Measurements from ENCODE around the gene RCC1. TPM values are rescaled to one million over a fixed set of nuclear protein-coding genes. Genes with fewer than 3 reads are reported as not detected.
"Not testable (repeated sequence)": the region's sequence is repeated elsewhere in the genome, so short reads cannot be mapped to it uniquely, and the experiment has no call there.

The RCC1 gene
- total and polyA plus RNA-seq, 5 donors from 2014 or later, result 8.2 to 16.4 (median 10.8) TPM

- H3K27ac Mint-ChIP-seq, result peak overlapping the region in 1 of 3 donors; percentile 79
- DNase-seq; H3K9me3 Mint-ChIP-seq; H3K4me3 ChIP-seq (ENCODE audit: low read depth, low read length); H3K27ac ChIP-seq (ENCODE audit: insufficient read depth, low read length, poor library complexity, severe bottlenecking); H3K9me3 ChIP-seq (ENCODE audit: control insufficient read depth in 2 of 2, low read length in 2 of 2); H3K27me3 Mint-ChIP-seq; H3K27me3 ChIP-seq (ENCODE audit: control insufficient read depth, insufficient read depth, low read length); ATAC-seq (ENCODE audit: low read depth in 2 of 2): not testable (repeated sequence)
- peaks cover 48% of the 10 kb centered on the region for H3K4me1 ChIP-seq (ENCODE audit: control insufficient read depth, insufficient read depth, low read length, poor library complexity, severe bottlenecking)
- peaks cover 33% of the 10 kb centered on the region for H3K36me3 Mint-ChIP-seq
- H3K4me1 Mint-ChIP-seq, result peaks cover 24 to 70% (median 38%) of the 10 kb centered on the region in 4 donors
- peak overlapping the region in 1 of 4 donors; percentile 49 for H3K4me3 Mint-ChIP-seq
- peaks cover 35% of the 10 kb centered on the region for H3K36me3 ChIP-seq (ENCODE audit: control insufficient read depth, insufficient read depth, low read length)
Observed at GRCh38 chr1:28514445-28514933, 8.6 kb downstream of the RCC1 start.

DNA sequence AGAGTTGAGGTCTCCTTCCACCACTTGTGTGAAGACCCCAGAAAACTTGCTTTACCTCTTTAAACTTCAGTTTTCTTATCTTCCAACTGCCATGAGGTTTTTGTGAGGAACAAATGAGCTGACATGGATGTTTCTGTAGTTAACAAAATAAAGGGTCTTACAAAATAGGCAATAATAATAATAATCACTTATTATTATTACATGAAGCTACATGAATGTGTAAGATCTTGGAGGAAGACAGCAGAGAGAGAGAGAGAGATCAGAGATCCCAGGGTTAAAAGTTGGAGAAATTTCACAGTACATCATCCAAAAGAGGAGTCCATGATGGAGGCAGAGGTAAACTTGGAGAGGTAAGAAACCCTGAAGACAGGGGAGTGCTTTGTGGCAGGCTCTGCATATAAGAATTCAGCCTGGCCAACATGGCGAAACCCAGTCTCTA is 10.7 kb downstream of the RCC1 start:
- H3K27me3 ChIP-seq (ENCODE audit: control insufficient read depth, insufficient read depth, low read length), result no peaks in the 10 kb centered on the region
- Mint-ChIP-seq H3K9me3 (peaks cover 0 to 2% (median 0%) of the 10 kb centered on the region in 7 donors), H3K27ac (peak overlapping the region in 2 of 3 donors; percentile 14 to 89), H3K36me3 (peaks cover 16% of the 10 kb centered on the region), H3K27me3 (no peaks in the 10 kb centered on the region), H3K4me1 (peaks cover 16 to 64% (median 22%) of the 10 kb centered on the region in 4 donors), H3K4me3 (peak overlapping the region; percentile 61 to 98 (median 90))
- H3K9me3 ChIP-seq (ENCODE audit: control insufficient read depth in 2 of 2, low read length in 2 of 2), result no peaks in the 10 kb centered on the region
- peaks cover 28% of the 10 kb centered on the region for H3K4me1 ChIP-seq (ENCODE audit: control insufficient read depth, insufficient read depth, low read length, poor library complexity, severe bottlenecking)
- peak overlapping the region; percentile 33 for H3K27ac ChIP-seq (ENCODE audit: insufficient read depth, low read length, poor library complexity, severe bottlenecking)
- H3K4me3 ChIP-seq (ENCODE audit: low read depth, low read length), result no peak overlapping the region
- ATAC-seq (ENCODE audit: low read depth in 2 of 2) (no peak), DNase-seq (no peak)
- H3K36me3 ChIP-seq (ENCODE audit: control insufficient read depth, insufficient read depth, low read length), result peaks cover 17% of the 10 kb centered on the region

DNA sequence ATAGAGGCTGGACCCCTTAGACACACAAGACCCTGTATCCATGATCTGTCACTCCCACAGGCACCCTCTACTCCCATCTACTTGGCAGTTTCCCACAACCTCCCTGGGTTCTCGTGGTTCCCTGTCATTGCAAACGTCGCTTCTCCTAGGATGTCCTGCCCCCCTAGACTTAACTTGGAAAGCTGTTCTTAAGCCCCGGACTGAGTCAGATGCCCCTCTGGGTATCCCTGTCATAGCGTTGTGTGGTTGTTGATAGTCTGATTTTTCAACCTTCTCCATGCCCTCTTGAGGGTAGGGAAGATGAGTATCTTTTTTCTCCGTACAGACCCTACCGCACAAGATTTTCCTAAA is 11.8 kb downstream of the RCC1 start:
- H3K36me3 Mint-ChIP-seq, result peaks cover 10% of the 10 kb centered on the region
- Histone ChIP-seq H3K4me3 (ENCODE audit: low read depth, low read length) (no peak overlapping the region), H3K27ac (ENCODE audit: insufficient read depth, low read length, poor library complexity, severe bottlenecking) (peak overlapping the region; percentile 63), H3K4me1 (ENCODE audit: control insufficient read depth, insufficient read depth, low read length, poor library complexity, severe bottlenecking) (peaks cover 18% of the 10 kb centered on the region), H3K27me3 (ENCODE audit: control insufficient read depth, insufficient read depth, low read length) (no peaks in the 10 kb centered on the region), H3K36me3 (ENCODE audit: control insufficient read depth, insufficient read depth, low read length) (peaks cover 12% of the 10 kb centered on the region), H3K9me3 (ENCODE audit: control insufficient read depth in 2 of 2, low read length in 2 of 2) (no peaks in the 10 kb centered on the region)
- DNase-seq (no peak), ATAC-seq (ENCODE audit: low read depth in 2 of 2) (no peak)
- H3K4me1 Mint-ChIP-seq, result peaks cover 9 to 62% (median 22%) of the 10 kb centered on the region in 4 donors
- H3K9me3 Mint-ChIP-seq, result peaks cover 0 to 2% (median 0%) of the 10 kb centered on the region in 7 donors
- peak overlapping the region; percentile 88 to 98 (median 92) for H3K4me3 Mint-ChIP-seq
- no peaks in the 10 kb centered on the region for H3K27me3 Mint-ChIP-seq
- H3K27ac Mint-ChIP-seq, result peak overlapping the region in 2 of 3 donors; percentile 89 to 96

DNA sequence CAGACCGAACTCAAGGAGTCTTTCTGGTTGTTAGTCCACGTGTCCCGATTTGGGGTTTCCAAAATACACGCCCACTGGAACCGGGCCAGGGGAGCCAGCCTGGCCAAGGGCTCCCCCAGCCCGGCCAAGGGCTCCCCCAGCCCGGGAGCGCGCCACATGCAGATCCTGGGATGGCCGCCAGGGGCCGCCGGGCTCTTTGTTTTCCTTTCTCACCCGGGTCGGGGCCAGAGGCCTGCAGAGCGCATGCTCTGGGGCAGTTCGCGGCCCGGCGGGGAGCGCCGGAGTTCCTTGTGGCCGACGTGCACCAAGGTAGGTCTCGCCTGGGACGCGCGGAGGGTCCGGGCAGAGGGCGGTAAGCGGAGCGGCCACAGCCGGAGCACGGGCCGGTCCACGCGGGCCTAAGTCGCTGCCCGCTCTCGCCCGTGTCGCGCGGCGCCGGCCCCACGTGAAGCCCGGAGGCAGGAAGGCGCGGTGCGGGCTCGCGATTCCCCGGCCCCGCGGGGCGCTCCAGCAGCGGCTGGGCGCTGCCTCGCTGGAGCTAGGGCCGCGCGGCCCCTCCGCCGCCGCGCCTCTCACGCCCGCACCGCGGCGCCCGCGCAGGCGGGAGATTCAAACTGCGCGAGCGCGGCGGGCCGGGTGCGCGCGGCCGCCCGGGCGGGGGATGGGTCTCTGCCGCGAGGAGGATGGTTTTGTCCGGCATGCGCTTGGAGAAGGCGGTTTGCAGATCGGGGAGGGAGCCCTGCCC is 12.3 kb downstream of the RCC1 start:
- Histone ChIP-seq H3K27me3 (ENCODE audit: control insufficient read depth, insufficient read depth, low read length) (no peaks in the 10 kb centered on the region), H3K36me3 (ENCODE audit: control insufficient read depth, insufficient read depth, low read length) (peaks cover 8% of the 10 kb centered on the region), H3K27ac (ENCODE audit: insufficient read depth, low read length, poor library complexity, severe bottlenecking) (peak overlapping the region; percentile 63), H3K4me1 (ENCODE audit: control insufficient read depth, insufficient read depth, low read length, poor library complexity, severe bottlenecking) (peaks cover 18% of the 10 kb centered on the region), H3K9me3 (ENCODE audit: control insufficient read depth in 2 of 2, low read length in 2 of 2) (no peaks in the 10 kb centered on the region), H3K4me3 (ENCODE audit: low read depth, low read length) (peak overlapping the region; percentile 67)
- Mint-ChIP-seq H3K27me3 (no peaks in the 10 kb centered on the region), H3K36me3 (peaks cover 8% of the 10 kb centered on the region), H3K4me1 (peaks cover 7 to 59% (median 21%) of the 10 kb centered on the region in 4 donors), H3K4me3 (peak overlapping the region; percentile 88 to 98 (median 93)), H3K9me3 (peaks cover 0 to 2% (median 0%) of the 10 kb centered on the region in 7 donors), H3K27ac (peak overlapping the region; percentile 86 to 96 (median 89))
- peak; percentile 83 to 88 for ATAC-seq (ENCODE audit: low read depth in 2 of 2)
- DNase-seq, result peak; percentile 78 to 87 (median 83)

DNA sequence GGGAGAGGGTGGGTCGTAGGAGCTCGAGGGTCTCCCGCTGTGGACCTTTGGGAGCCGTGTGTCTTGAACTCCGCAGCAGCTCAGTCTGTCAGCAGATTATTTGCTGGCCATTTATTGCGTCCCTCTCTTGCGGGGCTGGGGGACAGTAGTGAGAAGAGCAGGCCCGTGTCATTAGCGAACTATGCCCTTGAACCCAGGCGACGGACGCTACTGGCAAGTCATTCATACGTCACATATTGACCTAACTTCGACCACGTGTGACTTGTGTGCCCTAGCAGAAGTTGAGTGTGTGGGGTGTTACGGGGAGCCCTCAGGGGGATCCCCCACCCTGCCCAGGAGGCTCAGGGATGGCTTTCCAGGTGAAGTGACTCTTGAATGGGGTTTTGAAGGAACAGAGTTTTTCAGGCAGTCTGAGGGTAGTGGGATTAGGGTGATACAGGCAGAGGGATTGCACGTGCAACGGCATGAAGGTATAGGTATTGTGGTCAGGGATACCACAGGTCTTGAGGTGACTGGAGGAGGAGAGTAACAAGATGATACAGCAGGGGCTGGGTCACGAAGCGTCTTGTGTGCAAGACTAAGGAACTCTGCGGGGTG is 13.0 kb downstream of the RCC1 start:
- Histone ChIP-seq H3K27me3 (ENCODE audit: control insufficient read depth, insufficient read depth, low read length) (no peaks in the 10 kb centered on the region), H3K4me3 (ENCODE audit: low read depth, low read length) (peak overlapping the region; percentile 67), H3K4me1 (ENCODE audit: control insufficient read depth, insufficient read depth, low read length, poor library complexity, severe bottlenecking) (peaks cover 18% of the 10 kb centered on the region), H3K27ac (ENCODE audit: insufficient read depth, low read length, poor library complexity, severe bottlenecking) (peak overlapping the region; percentile 45), H3K9me3 (ENCODE audit: control insufficient read depth in 2 of 2, low read length in 2 of 2) (no peaks in the 10 kb centered on the region), H3K36me3 (ENCODE audit: control insufficient read depth, insufficient read depth, low read length) (peaks cover 1% of the 10 kb centered on the region)
- H3K27me3 Mint-ChIP-seq, result no peaks in the 10 kb centered on the region
- peak in 1 of 3 donors; percentile 68 for DNase-seq
- peaks cover 7 to 57% (median 26%) of the 10 kb centered on the region in 4 donors for H3K4me1 Mint-ChIP-seq
- peaks cover 8% of the 10 kb centered on the region for H3K36me3 Mint-ChIP-seq
- H3K4me3 Mint-ChIP-seq, result peak overlapping the region; percentile 79 to 98 (median 92)
- peak overlapping the region; percentile 79 to 86 (median 80) for H3K27ac Mint-ChIP-seq
- peaks cover 0 to 2% (median 0%) of the 10 kb centered on the region in 7 donors for H3K9me3 Mint-ChIP-seq
- no peak for ATAC-seq (ENCODE audit: low read depth in 2 of 2)

DNA sequence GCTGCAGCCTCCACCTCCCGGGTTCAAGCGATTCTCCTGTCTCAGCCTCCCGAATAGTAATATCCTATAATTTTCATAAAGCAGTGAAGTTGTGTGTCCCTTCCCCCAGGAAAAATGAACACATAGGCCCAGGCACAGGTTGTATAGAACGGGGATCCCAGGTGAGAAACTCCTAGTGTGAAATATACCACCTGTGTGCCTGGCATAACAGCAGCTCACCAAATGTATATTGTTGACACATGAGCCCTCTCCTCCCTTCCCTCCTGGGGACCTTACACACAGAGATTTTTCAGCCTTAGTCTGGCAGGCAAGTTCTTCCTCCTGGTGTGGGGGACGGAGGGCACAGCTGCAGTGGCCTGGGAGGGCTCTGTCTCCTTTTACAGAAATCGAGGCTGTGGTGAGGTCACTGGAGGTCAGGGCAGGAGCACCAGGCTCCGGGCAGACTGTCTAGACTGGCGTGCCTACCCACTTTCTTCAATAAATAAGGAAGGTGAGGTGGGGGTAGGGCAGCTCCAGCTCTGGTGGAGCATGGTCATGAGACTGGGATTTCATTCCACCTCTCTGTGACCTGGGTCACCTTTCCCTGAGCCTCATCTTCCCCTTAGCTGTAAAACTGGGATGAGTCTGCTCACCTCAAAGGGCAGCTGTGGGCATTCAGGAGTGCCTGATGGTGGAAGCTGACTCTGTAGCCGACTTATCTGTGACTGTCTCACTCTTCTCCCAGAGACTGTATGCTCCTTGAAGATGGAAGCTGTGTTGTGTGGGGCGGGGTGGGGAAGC is 14.3 kb downstream of the RCC1 start:
- Histone ChIP-seq H3K27ac (ENCODE audit: insufficient read depth, low read length, poor library complexity, severe bottlenecking) (no peak overlapping the region), H3K36me3 (ENCODE audit: control insufficient read depth, insufficient read depth, low read length) (no peaks in the 10 kb centered on the region)

DNA sequence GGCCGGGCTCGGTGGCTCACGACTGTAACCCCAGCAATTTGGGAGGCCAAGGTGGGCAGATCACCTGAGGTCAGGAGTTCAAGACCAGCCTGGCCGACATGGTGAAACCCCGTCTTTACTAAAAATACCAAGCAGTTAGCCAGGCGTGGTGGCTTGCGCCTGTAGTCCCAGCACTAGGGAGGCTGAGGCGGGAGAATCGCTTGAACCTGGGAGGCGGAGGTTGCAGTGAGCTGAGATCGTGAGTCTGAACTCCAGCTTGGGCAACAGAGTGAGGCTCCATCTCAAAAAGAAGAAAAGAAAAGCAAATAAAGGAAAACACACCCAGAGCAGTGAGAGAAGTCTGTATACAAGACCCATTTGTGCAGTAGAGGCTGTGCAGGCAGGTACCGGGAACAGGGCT is 15.0 kb downstream of the RCC1 start:
- H3K27me3 Mint-ChIP-seq; H3K4me3 ChIP-seq (ENCODE audit: low read depth, low read length); H3K9me3 Mint-ChIP-seq; H3K27ac ChIP-seq (ENCODE audit: insufficient read depth, low read length, poor library complexity, severe bottlenecking); H3K36me3 Mint-ChIP-seq; H3K36me3 ChIP-seq (ENCODE audit: control insufficient read depth, insufficient read depth, low read length); H3K9me3 ChIP-seq (ENCODE audit: control insufficient read depth in 2 of 2, low read length in 2 of 2); H3K27me3 ChIP-seq (ENCODE audit: control insufficient read depth, insufficient read depth, low read length); ATAC-seq (ENCODE audit: low read depth in 2 of 2); H3K4me3 Mint-ChIP-seq; DNase-seq: not testable (repeated sequence)
- peaks cover 7 to 53% (median 27%) of the 10 kb centered on the region in 4 donors for H3K4me1 Mint-ChIP-seq
- peak overlapping the region in 1 of 3 donors; percentile 26 for H3K27ac Mint-ChIP-seq
- H3K4me1 ChIP-seq (ENCODE audit: control insufficient read depth, insufficient read depth, low read length, poor library complexity, severe bottlenecking), result peaks cover 18% of the 10 kb centered on the region

More for the DNA sequence above, 14.3 kb downstream of the RCC1 start:
- H3K4me1 ChIP-seq (ENCODE audit: control insufficient read depth, insufficient read depth, low read length, poor library complexity, severe bottlenecking), result peaks cover 18% of the 10 kb centered on the region
- no peaks in the 10 kb centered on the region for H3K27me3 ChIP-seq (ENCODE audit: control insufficient read depth, insufficient read depth, low read length)
- peaks cover 4% of the 10 kb centered on the region for H3K36me3 Mint-ChIP-seq
- H3K9me3 Mint-ChIP-seq, result peaks cover 0 to 2% (median 0%) of the 10 kb centered on the region in 7 donors
- H3K4me3 ChIP-seq (ENCODE audit: low read depth, low read length), result no peak overlapping the region
- ATAC-seq (ENCODE audit: low read depth in 2 of 2) (no peak), DNase-seq (no peak)
- H3K4me1 Mint-ChIP-seq, result peaks cover 7 to 53% (median 27%) of the 10 kb centered on the region in 4 donors
- peak overlapping the region in 2 of 3 donors; percentile 26 to 43 for H3K27ac Mint-ChIP-seq
- H3K4me3 Mint-ChIP-seq, result peak overlapping the region in 3 of 4 donors; percentile 4 to 86 (median 56)
- no peaks in the 10 kb centered on the region for H3K9me3 ChIP-seq (ENCODE audit: control insufficient read depth in 2 of 2, low read length in 2 of 2)
- H3K27me3 Mint-ChIP-seq, result no peaks in the 10 kb centered on the region

Measured in CD4-positive, CD25-positive, alpha-beta regulatory T cell (primary cell).